Esophagus squamous epithelium (tissue), 4 donors: Measurements from ENCODE around the gene CDKN2B-AS1.

Experiments used
- POLR2A ChIP-seq, 4 donors: fragments of 450-650 bp; IDR thresholded peaks; one replicate each; pipeline ENCODE4 v1.6.1; 2017; ENCODE audit warnings: antibody characterized with exemption in 4 of 4, mild to moderate bottlenecking in 4 of 4, moderate library complexity in 3 of 4
- TF ChIP-seq, protein P1 (sequence below), 6 experiments: fragments of 450-650 bp in 4 of 6; fragments of 200-600 bp in 2 of 6; sonication (generic) in 2 of 6; IDR thresholded peaks; one replicate each; pipeline ENCODE4 v1.5.1; 2016 to 2019; ENCODE audit warnings: antibody characterized with exemption in 6 of 6, mild to moderate bottlenecking in 4 of 6, moderate library complexity in 4 of 6

DNA sequence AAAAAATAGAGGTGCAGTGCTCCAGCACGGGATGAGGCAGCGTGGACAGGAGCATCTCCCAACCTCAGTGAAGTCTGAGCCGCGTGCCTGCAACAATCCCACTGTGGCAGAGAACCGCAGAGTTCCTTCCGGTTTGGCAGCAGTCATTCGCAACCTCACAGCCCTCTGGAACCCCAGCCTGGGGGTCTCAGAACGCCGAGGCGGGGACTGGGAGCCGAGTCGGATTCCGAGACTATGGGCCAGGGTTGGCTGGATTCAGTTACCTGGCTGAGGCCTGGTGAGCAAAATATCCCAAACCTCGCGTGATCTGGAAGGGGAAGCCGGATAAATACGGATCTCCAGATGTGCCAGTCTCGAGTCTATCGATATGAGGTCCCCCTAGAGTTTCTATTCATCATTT, 27.4 kb upstream of the CDKN2B-AS1 start:
- TF ChIP-seq, protein P1, sequence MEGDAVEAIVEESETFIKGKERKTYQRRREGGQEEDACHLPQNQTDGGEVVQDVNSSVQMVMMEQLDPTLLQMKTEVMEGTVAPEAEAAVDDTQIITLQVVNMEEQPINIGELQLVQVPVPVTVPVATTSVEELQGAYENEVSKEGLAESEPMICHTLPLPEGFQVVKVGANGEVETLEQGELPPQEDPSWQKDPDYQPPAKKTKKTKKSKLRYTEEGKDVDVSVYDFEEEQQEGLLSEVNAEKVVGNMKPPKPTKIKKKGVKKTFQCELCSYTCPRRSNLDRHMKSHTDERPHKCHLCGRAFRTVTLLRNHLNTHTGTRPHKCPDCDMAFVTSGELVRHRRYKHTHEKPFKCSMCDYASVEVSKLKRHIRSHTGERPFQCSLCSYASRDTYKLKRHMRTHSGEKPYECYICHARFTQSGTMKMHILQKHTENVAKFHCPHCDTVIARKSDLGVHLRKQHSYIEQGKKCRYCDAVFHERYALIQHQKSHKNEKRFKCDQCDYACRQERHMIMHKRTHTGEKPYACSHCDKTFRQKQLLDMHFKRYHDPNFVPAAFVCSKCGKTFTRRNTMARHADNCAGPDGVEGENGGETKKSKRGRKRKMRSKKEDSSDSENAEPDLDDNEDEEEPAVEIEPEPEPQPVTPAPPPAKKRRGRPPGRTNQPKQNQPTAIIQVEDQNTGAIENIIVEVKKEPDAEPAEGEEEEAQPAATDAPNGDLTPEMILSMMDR (IDR thresholded peaks at IDR 0.05): no peak
- TF ChIP-seq POLR2A (IDR thresholded peaks at IDR 0.05): no peak
